ENCODE results near the gene ANKRD42. TPM values are rescaled to one million over a fixed set of nuclear protein-coding genes. Genes with fewer than 3 reads are reported as not detected.

ANKRD42 gene
- total and polyA plus RNA-seq, 2 of the 8 experiments (the other 6 are each of a cell fraction or from before 2014, with no cell fraction given) = 2.0 to 5.5 TPM

- Histone ChIP-seq H3K27ac (ENCODE audit: low read depth, low read length) (no peak overlapping the region), H2AK5ac (ENCODE audit: low read depth, low read length) (0 out of 2 replicates have a peak overlapping the region, but pooled peaks have one; percentile 18), H3K4me3 (ENCODE audit: extremely low read depth in 1 of 4, insufficient read depth in 2 of 4, low read depth in 3 of 4, low read length in 4 of 4) (no peak overlapping the region), H2BK20ac (ENCODE audit: low read length) (0 out of 2 replicates have a peak overlapping the region, but pooled peaks have one; percentile 82), H2BK120ac (replicated peaks; ENCODE audit: low read depth, low read length) (no peak overlapping the region), H3K27me3 (replicated peaks in 1 of 4; ENCODE audit: control insufficient read depth in 3 of 4, extremely low read depth in 1 of 4, insufficient read depth in 3 of 4, low read length in 3 of 4) (no peaks in the 10 kb centered on the region), H2BK5ac (ENCODE audit: low read depth, low read length) (no peak overlapping the region), H4K8ac (ENCODE audit: extremely low read depth, insufficient read depth, low read length) (no peak overlapping the region), H2BK15ac (ENCODE audit: low read length) (no peak overlapping the region), H3K4ac (replicated peaks; ENCODE audit: insufficient read length, low read depth, low read length) (no peak overlapping the region), H3K9me3 (ENCODE audit: insufficient read depth in 2 of 2, low read depth in 1 of 2, low read length in 1 of 2) (no peaks in the 10 kb centered on the region), H4K91ac (replicated peaks; ENCODE audit: insufficient read length, low read length) (no peak overlapping the region), H4K5ac (ENCODE audit: insufficient read length, low read depth, low read length) (no peak overlapping the region), H3K36me3 (ENCODE audit: control insufficient read depth in 2 of 4, insufficient read depth in 4 of 4, low read length in 3 of 4) (no peaks in the 10 kb centered on the region), H3K4me2 (ENCODE audit: insufficient read depth in 1 of 2, low read depth in 2 of 2, low read length in 2 of 2) (no peak overlapping the region), H4K20me1 (replicated peaks in 1 of 2; ENCODE audit: control insufficient read depth in 1 of 2, insufficient read depth in 2 of 2, low read length in 2 of 2) (no peaks in the 10 kb centered on the region), H3K14ac (ENCODE audit: insufficient read length) (no peak overlapping the region), H3K18ac (ENCODE audit: extremely low read depth, low read length) (no peak overlapping the region), H2AFZ (ENCODE audit: low read length) (no peak overlapping the region), H3K23me2 (ENCODE audit: low read depth, low read length) (no peaks in the 10 kb centered on the region), H3K4me1 (replicated peaks in 1 of 4; ENCODE audit: control insufficient read depth in 3 of 4, insufficient read depth in 4 of 4, low read length in 3 of 4) (peaks cover 0 to 5% (median 2%) of the 10 kb centered on the region in 4 experiments; a peak in 2 of 7 replicates), H3K56ac (replicated peaks; ENCODE audit: insufficient read length, low read depth, low read length) (no peak overlapping the region), H3K79me1 (ENCODE audit: low read depth, low read length) (no peaks in the 10 kb centered on the region), H2BK12ac (ENCODE audit: low read depth, low read length) (peak overlapping the region; percentile 75; the same call in 1 of the 2 replicates), H3K23ac (ENCODE audit: insufficient read length) (no peak overlapping the region), H3K79me2 (ENCODE audit: control insufficient read depth in 1 of 2, insufficient read depth in 2 of 2, low read length in 2 of 2) (no peaks in the 10 kb centered on the region), H3K9ac (replicated peaks in 1 of 4; ENCODE audit: extremely low read depth in 1 of 4, low read depth in 3 of 4, low read length in 3 of 4) (no peak overlapping the region)
- ChIA-PET CTCF (ENCODE audit: partially characterized antibody) (interaction anchor here (0.7 to 8.6 kb wide), 53 partner anchors 9 to 528 kb away, joined by 3 to 69 read pairs (median 4); partner anchors contain the start of gene PCF11), POLR2A (ENCODE audit: partially characterized antibody) (no interaction called here)
- DNase-seq (ENCODE audit: low read depth in 1 of 2, low spot score in 2 of 2) (no peak), FAIRE-seq (no peak)
- TF ChIP-seq CTCF (IDR thresholded peaks at IDR 0.05; ENCODE audit: control extremely low read depth in 1 of 3, insufficient read depth in 1 of 3, low read depth in 1 of 3, low read length in 3 of 3) (no peak), HDAC6 (IDR thresholded peaks at IDR 0.05; ENCODE audit: low read depth, low read length) (no peak), RFX5 (IDR thresholded peaks at IDR 0.05; ENCODE audit: borderline replicate concordance, low read depth, low read length) (no peak), RXRA (IDR thresholded peaks at IDR 0.05; ENCODE audit: insufficient read depth, low read depth, low read length) (no peak)
- 87 to 100% methylated on average over 1 to 4 of the region's 4 CpGs for WGBS, 2 experiments (ENCODE audit: extremely low coverage in 1 of 2, insufficient coverage in 1 of 2, insufficient read length in 1 of 2, insufficient replicate concordance in 2 of 2, low coverage in 1 of 2, low lambda C conversion rate in 2 of 2, missing lambda C conversion rate in 1 of 2)
Observed at GRCh38 chr11:83293457-83293774, 99.9 kb downstream of the ANKRD42 start.

All from H1 (cell line).